GM12892 (cell line): Measurements from ENCODE around the gene TMEM266.

ENCODE experiments used
- DNase-seq: peaks from one replicate; pipeline ENCODE4 v3.0.0; 2011; ENCODE audit not compliant: insufficient read length
- FAIRE-seq: peaks from 2 replicates; lab custom pipeline; 2011; peaks lifted over from hg19 to GRCh38; lab: Jason Lieb, UNC
- POLR2A ChIP-seq: IDR thresholded peaks from 2 replicates; pipeline ENCODE4 v1.6.1; 2011; ENCODE audit warnings: low read depth, low read length, control low read depth
- POLR2AphosphoS5 ChIP-seq: IDR thresholded peaks from 2 replicates; pipeline ENCODE4 v1.6.1; 2011; ENCODE audit warnings: low read depth, low read length, control low read depth
- TAF1 ChIP-seq: IDR thresholded peaks from 2 replicates; pipeline ENCODE4 v1.6.1; 2011; ENCODE audit warnings: low read depth, mild to moderate bottlenecking, control low read depth, low read length, borderline replicate concordance

The TMEM266 gene

GRCh38 chr15:76153241-76154197, 93.7 kb downstream of the TMEM266 start:
- no peak for FAIRE-seq

DNA sequence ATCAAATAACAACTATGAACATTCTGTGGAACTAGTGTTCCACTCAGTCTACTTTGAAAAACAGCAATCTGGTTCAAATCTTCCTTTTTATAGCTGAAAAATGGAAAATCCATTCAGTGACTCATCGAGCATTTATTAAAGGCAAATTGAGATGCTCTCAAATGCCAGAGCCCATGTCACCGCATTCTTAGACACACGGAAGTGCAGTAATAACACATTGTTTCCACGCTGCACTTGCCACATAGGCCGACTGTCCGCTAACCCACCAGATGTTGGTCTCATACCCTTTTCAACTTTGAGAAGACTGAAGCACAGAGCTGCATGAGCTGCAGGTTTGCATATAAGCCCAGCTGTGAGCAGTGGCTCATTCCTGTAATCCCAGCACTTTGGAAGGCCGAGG, 95.9 kb downstream of the TMEM266 start:
- DNase-seq = no peak
- FAIRE-seq = no peak
- no peak for TF ChIP-seq POLR2AphosphoS5
- TF ChIP-seq TAF1 = no peak
- no peak for TF ChIP-seq POLR2A

More at GRCh38 chr15:76153241-76154197, 93.7 kb downstream of the TMEM266 start:
- DNase-seq = no peak
- TF ChIP-seq POLR2A (no peak), POLR2AphosphoS5 (no peak), TAF1 (no peak)

- FAIRE-seq = no peak
Observed at GRCh38 chr15:76158226-76158625, 98.4 kb downstream of the TMEM266 start.

GRCh38 chr15:76158815-76159214, 99.0 kb downstream of the TMEM266 start:
- DNase-seq (no peak), FAIRE-seq (no peak)
- TF ChIP-seq POLR2AphosphoS5 (no peak), POLR2A (no peak), TAF1 (no peak)

More at GRCh38 chr15:76158226-76158625, 98.4 kb downstream of the TMEM266 start:
- TF ChIP-seq TAF1 (no peak), POLR2AphosphoS5 (no peak), POLR2A (no peak)
- DNase-seq = no peak

GRCh38 chr15:76159282-76159681, 99.5 kb downstream of the TMEM266 start:
- no peak for DNase-seq
- no peak for TF ChIP-seq POLR2AphosphoS5
- no peak for FAIRE-seq

DNA sequence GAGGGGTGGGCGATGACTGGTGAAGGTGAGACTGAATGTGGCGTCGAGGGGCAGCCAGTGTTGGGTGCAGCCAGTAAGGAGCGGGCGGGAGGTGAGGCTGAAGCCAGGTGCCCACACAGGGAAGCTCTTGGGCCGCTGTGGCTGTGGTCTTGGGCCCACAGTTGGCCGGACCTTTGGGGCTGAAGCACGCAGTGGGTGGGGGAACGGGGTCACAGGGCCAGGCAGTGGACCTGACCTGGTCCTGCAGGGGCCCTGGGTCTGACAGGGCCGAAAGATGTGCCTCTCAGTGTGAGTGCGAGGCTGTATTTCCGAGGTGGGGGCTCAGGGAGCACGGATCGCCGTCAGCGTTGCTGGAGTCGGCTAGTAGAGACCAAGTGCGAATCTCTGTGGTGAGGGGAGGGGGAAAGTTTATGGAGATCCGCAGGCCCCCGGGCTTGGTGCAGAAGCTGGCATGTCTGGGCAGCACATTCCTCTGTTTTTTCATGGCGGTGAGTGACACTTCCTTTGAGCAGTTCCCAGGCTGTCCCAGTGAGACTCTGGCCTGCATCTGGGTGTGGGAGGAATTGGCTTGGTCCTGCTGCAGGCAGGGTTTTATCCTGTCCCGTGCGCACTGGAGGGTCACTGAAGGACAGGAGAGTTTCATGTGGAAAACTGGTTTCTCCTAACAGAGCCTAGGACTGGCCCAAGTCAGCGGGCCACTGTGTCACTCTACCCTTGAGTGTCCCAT, 100.8 kb downstream of the TMEM266 start:
- FAIRE-seq (no peak), DNase-seq (no peak)
- TF ChIP-seq TAF1 = no peak
- TF ChIP-seq POLR2A = no peak
- no peak for TF ChIP-seq POLR2AphosphoS5

DNA sequence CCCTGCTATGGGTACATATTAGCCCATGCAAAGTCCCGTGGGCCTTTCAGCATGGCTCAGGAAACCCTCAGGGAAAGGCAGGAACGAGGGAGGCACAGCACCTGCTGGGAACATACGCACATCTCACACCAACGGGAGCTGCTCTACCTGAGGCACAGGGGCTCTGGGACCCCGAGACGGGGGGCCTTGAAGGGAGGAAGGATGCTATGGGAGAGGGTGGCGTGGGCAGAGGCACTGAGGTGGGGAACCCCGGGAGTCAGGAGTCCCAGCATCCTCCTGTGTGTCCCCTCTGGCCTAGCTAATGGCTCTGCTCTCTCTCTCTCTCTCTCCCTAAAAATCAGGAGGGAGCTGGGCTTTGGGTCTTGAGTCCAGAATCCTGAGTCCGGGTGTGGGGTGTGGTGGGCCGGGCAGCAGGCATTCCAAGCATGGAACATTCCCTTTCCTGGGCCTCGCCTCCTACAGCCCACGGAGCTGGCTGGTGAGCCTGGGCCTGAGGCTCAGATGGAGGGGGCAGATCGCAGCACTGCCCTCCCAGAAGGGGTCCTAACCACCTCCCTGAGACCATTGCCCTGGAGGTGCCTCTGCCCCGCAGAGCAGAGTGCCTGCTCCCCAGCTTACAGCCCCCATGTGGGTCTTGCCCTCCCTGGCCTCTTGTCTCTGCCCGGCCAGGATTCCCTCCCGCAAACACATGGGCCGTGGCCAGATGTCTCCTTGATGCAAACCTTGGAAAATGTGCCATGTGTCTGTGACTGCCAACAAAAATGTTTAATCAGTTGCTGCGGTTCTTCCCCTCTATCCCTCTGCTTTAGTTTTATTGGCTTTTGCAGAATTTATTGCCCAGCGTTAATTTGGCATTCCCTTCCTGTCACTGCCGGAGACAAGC, 101.6 kb downstream of the TMEM266 start:
- no peak for DNase-seq
- no peak for TF ChIP-seq POLR2A
- no peak for FAIRE-seq

- FAIRE-seq = no peak
- TF ChIP-seq POLR2AphosphoS5 (no peak), POLR2A (no peak), TAF1 (no peak)
- DNase-seq = no peak
Observed at GRCh38 chr15:76162036-76162398, 102.2 kb downstream of the TMEM266 start.

- DNase-seq (no peak), FAIRE-seq (no peak)
- TF ChIP-seq POLR2AphosphoS5 (no peak), POLR2A (no peak), TAF1 (no peak)
Observed at GRCh38 chr15:76162784-76163456, 103.1 kb downstream of the TMEM266 start.

- DNase-seq = no peak
- no peak for FAIRE-seq
- TF ChIP-seq POLR2A (no peak), TAF1 (no peak), POLR2AphosphoS5 (no peak)
Observed at GRCh38 chr15:76163457-76164295, 103.9 kb downstream of the TMEM266 start.
